ENCODE data around the gene SF3A2.
"Not testable (repeated sequence)": the region's sequence is repeated elsewhere in the genome, so short reads cannot be mapped to it uniquely, and the experiment has no call there.

Gene SF3A2

DNA sequence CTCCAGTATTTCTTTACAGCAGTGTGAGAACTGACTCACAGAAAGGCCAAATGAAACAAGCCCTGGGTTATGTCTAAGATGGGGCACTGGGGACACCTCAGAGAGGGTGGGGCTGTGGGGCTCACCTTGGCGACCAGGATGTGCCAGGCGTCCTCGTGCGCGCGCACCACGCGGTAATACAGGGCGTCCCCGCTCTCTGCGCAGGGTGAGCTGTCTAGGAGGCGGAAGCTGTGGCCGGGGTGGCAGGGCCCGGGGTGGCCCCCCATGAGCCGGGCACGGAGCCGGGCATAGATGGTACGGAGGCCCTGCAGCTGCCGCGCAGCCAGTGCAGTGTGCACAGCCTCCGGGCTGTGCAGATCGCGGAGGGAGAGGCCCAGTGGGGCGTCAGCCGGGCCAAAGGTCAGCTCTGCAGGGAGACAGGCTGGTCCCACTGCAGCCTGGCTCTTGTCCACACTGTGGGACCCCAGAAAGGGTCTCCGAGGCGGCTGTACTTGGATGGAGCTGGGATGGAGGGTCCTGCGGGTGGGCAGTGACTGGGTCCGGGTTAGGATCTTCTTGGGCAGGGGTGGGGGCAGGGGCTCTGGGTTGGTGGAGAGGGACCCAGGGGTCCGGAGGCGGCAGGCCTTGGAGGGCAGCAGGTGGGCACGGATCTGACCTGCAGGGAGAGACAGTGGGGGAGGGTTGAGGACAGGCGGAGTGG is 42.0 kb downstream of the SF3A2 start:
- DNase-seq (ENCODE audit: low spot score): no peak
- ChIA-PET CTCF (no interaction called here), POLR2A (ENCODE audit: low non-redundant PET) (interaction anchor here (1.0 kb wide), 1 partner anchor 8 kb away, joined by 3 read pairs; no protein-coding TSS in a partner anchor)
- H3K27ac ChIP-seq: no peak overlapping the region
- TF ChIP-seq, protein P1, sequence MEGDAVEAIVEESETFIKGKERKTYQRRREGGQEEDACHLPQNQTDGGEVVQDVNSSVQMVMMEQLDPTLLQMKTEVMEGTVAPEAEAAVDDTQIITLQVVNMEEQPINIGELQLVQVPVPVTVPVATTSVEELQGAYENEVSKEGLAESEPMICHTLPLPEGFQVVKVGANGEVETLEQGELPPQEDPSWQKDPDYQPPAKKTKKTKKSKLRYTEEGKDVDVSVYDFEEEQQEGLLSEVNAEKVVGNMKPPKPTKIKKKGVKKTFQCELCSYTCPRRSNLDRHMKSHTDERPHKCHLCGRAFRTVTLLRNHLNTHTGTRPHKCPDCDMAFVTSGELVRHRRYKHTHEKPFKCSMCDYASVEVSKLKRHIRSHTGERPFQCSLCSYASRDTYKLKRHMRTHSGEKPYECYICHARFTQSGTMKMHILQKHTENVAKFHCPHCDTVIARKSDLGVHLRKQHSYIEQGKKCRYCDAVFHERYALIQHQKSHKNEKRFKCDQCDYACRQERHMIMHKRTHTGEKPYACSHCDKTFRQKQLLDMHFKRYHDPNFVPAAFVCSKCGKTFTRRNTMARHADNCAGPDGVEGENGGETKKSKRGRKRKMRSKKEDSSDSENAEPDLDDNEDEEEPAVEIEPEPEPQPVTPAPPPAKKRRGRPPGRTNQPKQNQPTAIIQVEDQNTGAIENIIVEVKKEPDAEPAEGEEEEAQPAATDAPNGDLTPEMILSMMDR (conservative IDR thresholded peaks at IDR 0.05; ENCODE audit: low read depth): no peak

DNA sequence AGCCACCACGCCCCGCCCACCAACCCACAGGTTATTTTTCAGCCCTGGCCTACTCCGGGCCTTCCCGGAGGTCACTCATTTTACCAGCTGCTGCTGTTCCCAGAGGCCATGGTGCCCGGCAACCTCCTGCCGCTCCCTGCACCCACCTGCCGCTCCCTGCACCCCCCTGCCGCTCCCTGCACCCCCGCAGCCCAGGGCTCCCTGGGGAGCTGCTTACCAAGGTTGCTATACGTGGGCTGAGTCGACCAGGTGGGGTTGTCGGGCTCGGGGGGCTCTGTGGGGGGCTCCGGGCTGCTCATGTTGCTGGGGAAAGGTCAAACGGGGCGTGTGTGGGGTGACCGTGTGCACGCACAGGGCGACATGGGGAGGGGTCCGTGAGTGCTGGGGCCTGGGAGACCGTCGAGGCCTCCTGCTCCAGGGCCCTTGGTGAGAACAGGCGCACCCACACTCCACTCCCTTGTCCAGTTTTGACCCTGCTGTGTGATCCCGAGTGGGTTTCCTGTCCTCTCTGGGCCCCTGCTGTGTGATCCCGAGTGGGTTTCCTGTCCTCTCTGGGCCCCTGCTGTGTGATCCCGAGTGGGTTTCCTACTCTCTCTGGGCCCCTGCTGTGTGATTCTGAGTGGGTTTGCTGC is 44.1 kb downstream of the SF3A2 start:
- no peak for DNase-seq (ENCODE audit: low spot score)
- POLR2A ChIA-PET (ENCODE audit: low non-redundant PET): no interaction called here
- CTCF ChIA-PET: no interaction called here
- TF ChIP-seq, protein P1 (conservative IDR thresholded peaks at IDR 0.05; ENCODE audit: low read depth): no peak
- H3K27ac ChIP-seq: no peak overlapping the region

GRCh38 chr19:2281265-2282061 is 44.8 kb downstream of the SF3A2 start:
- DNase-seq (ENCODE audit: low spot score); CTCF ChIA-PET; H3K27ac ChIP-seq; POLR2A ChIA-PET (ENCODE audit: low non-redundant PET): not testable (repeated sequence)

GRCh38 chr19:2282062-2282861 is 45.6 kb downstream of the SF3A2 start, which contains the start of gene PEAK3:
Gene PEAK3, minus strand, starts transcription at chr19:2282175. Its CDS starts 1,244 bp downstream, at chr19:2280931.
- no peak within 1 kb of the TSS for H3K27ac ChIP-seq
- POLR2A ChIA-PET (ENCODE audit: low non-redundant PET): interaction anchor here (0.6 kb wide), 1 partner anchor 12 kb away, joined by 3 read pairs; no protein-coding TSS in a partner anchor

GRCh38 chr19:2282862-2283237 is 46.2 kb downstream of the SF3A2 start:
- POLR2A ChIA-PET (ENCODE audit: low non-redundant PET): interaction anchor here (0.6 kb wide), 1 partner anchor 11 kb away, joined by 3 read pairs; no protein-coding TSS in a partner anchor
- H3K27ac ChIP-seq: no peak overlapping the region
- CTCF ChIA-PET: no interaction called here
- TF ChIP-seq, protein P1 (conservative IDR thresholded peaks at IDR 0.05; ENCODE audit: low read depth): no peak
- no peak for DNase-seq (ENCODE audit: low spot score)

More at GRCh38 chr19:2282062-2282861, 45.6 kb downstream of the SF3A2 start, which contains the start of gene PEAK3:
- CTCF ChIA-PET: no interaction called here
- TF ChIP-seq, protein P1 (conservative IDR thresholded peaks at IDR 0.05; ENCODE audit: low read depth): no peak
- no peak for DNase-seq (ENCODE audit: low spot score)

- ChIA-PET POLR2A (ENCODE audit: low non-redundant PET) (no interaction called here), CTCF (no interaction called here)
- TF ChIP-seq, protein P1 (conservative IDR thresholded peaks at IDR 0.05; ENCODE audit: low read depth): no peak
- DNase-seq (ENCODE audit: low spot score): no peak
- no peak overlapping the region for H3K27ac ChIP-seq
Measured at GRCh38 chr19:2283835-2284507, 47.3 kb downstream of the SF3A2 start.

Data from RWPE1 (cell line).